Measurements from ENCODE around the gene LCK. TPM values are rescaled to one million over a fixed set of nuclear protein-coding genes. Genes with fewer than 3 reads are reported as not detected.
"Not testable (repeated sequence)": the region's sequence is repeated elsewhere in the genome, so short reads cannot be mapped to it uniquely, and the experiment has no call there.

Gene LCK
- total RNA-seq, 4 donors from 2014 or later: 1.1 to 6.8 (median 4.8) TPM

DNA sequence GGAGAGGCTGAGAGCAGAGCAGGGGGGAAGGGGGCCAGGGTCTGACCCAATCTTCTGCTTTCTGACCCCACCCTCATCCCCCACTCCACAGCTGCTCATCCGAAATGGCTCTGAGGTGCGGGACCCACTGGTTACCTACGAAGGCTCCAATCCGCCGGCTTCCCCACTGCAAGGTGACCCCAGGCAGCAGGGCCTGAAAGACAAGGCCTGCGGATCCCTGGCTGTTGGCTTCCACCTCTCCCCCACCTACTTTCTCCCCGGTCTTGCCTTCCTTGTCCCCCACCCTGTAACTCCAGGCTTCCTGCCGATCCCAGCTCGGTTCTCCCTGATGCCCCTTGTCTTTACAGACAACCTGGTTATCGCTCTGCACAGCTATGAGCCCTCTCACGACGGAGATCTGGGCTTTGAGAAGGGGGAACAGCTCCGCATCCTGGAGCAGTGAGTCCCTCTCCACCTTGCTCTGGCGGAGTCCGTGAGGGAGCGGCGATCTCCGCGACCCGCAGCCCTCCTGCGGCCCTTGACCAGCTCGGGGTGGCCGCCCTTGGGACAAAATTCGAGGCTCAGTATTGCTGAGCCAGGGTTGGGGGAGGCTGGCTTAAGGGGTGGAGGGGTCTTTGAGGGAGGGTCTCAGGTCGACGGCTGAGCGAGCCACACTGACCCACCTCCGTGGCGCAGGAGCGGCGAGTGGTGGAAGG, 23.7 kb downstream of the LCK start:
- no peak for TF ChIP-seq CTCF (IDR thresholded peaks at IDR 0.05)
- DNase-seq (ENCODE audit: low spot score) (no peak), ATAC-seq (ENCODE audit: low FRiP score) (no peak)

- DNase-seq (ENCODE audit: low spot score): no peak
Measured at GRCh38 chr1:32275424-32275823, 24.4 kb downstream of the LCK start.

DNA sequence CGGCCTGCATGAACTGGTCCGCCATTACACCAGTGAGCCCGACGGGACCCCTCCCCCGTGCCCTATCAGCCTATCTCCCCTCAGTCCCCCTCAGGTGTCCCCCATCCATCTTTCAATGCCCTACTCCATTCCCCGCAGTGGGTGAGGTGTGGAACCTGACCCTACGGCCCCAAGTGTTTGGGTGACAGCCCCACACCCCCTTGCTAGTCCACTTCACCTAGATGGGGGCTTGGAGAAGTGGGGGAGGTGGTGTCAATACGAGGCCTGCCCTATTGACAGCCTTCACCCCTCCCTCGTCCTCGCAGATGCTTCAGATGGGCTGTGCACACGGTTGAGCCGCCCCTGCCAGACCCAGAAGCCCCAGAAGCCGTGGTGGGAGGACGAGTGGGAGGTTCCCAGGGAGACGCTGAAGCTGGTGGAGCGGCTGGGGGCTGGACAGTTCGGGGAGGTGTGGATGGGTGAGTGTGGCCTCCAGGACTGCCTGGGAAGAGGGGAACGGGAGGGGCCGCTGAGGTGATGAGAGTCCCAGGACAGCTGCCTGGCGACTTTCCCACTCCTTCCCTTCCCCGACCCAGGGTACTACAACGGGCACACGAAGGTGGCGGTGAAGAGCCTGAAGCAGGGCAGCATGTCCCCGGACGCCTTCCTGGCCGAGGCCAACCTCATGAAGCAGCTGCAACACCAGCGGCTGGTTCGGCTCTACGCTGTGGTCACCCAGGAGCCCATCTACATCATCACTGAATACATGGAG, 25.1 kb downstream of the LCK start:
- DNase-seq (ENCODE audit: low spot score) (no peak), ATAC-seq (ENCODE audit: low FRiP score) (no peak)
- TF ChIP-seq CTCF (IDR thresholded peaks at IDR 0.05): no peak

More at GRCh38 chr1:32275424-32275823, 24.4 kb downstream of the LCK start:
- no peak for ATAC-seq (ENCODE audit: low FRiP score)
- no peak for TF ChIP-seq CTCF (IDR thresholded peaks at IDR 0.05)

DNA sequence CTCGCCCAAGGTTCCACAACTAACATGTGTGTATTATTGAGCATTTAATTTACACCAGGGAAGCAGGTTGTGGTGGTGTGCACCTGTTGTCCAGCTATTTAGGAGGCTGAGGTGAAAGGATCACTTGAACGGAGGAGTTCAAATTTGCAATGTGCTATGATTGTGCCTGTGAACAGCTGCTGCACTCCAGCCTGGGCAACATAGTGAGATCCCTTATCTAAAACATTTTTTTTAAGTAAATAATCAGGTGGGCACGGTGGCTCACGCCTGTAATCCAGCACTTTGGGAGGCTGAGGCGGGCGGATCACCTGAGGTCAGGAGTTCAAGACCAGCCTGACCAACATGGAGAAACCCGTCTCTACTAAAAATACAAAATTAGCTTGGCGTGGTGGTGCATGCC, 33.7 kb downstream of the LCK start:
- ATAC-seq (ENCODE audit: low FRiP score); DNase-seq (ENCODE audit: low spot score): not testable (repeated sequence)

DNA sequence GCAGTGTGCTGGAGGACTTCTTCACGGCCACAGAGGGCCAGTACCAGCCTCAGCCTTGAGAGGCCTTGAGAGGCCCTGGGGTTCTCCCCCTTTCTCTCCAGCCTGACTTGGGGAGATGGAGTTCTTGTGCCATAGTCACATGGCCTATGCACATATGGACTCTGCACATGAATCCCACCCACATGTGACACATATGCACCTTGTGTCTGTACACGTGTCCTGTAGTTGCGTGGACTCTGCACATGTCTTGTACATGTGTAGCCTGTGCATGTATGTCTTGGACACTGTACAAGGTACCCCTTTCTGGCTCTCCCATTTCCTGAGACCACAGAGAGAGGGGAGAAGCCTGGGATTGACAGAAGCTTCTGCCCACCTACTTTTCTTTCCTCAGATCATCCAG, 34.6 kb downstream of the LCK start:
- ATAC-seq (ENCODE audit: low FRiP score) (no peak), DNase-seq (ENCODE audit: low spot score) (no peak)
- TF ChIP-seq CTCF (IDR thresholded peaks at IDR 0.05): no peak

DNA sequence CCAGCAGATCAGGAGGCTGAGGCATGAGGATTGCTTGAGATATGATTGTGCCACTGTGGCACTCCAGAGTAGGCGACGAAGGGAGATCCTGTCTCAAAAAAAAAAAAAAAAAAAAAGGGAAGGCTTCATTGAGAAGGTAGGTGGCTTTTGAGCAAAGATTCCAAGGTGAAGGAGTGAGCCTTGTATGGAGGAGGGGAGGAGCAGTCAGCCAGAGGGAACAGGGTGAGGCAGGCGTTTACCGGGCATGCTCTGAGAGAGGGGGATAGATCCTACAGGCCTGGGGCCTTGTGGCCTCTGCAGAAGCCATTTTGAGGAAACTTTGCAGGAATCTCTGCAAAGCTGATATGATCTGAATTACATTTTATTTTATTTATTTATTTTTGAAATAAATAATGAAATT, 35.7 kb downstream of the LCK start:
- no peak for DNase-seq (ENCODE audit: low spot score)
- TF ChIP-seq CTCF (IDR thresholded peaks at IDR 0.05): no peak
- ATAC-seq (ENCODE audit: low FRiP score): no peak

- ATAC-seq (ENCODE audit: low FRiP score): no peak
- no peak for TF ChIP-seq CTCF (IDR thresholded peaks at IDR 0.05)
- DNase-seq (ENCODE audit: low spot score): no peak
Measured at GRCh38 chr1:32289256-32289655, 38.2 kb downstream of the LCK start.

All from omental fat pad (tissue), 4 donors.